Umbilical cord (tissue), 2 donors: Measurements from ENCODE around the gene NUDT16L1. TPM values are rescaled to one million over a fixed set of nuclear protein-coding genes. Genes with fewer than 3 reads are reported as not detected.
"Not testable (repeated sequence)": the region's sequence is repeated elsewhere in the genome, so short reads cannot be mapped to it uniquely, and the experiment has no call there.

Experiments used
- DNase-seq: peaks from one replicate; pipeline ENCODE4 v3.0.0-alpha.2; 2015; ENCODE audit warnings: low spot score
- total RNA-seq: library from RNA; depleted of rRNA; stranded (reverse); fragments of >200 nt; gene quantifications from one replicate; pipeline ENCODE4 v1.2.3, GENCODE V29; 2014; ENCODE audit warnings: low replicate concordance; ENCODE audit not compliant: insufficient read depth

Gene NUDT16L1
- 15.9 TPM for total RNA-seq

GRCh38 chr16:4693296-4693955, at the start of gene NUDT16L1:
Gene NUDT16L1 (plus strand): TSS chr16:4693562. CDS start chr16:4693727, 165 bp downstream.
- peak; percentile 98 for DNase-seq

- DNase-seq, result no peak
These were observed 46.4 kb upstream of the NUDT16L1 start for GRCh38 chr16:4646773-4647643.

- DNase-seq, result no peak
These were observed 45.8 kb upstream of the NUDT16L1 start for GRCh38 chr16:4647644-4647980.

- no peak for DNase-seq
These were observed 44.4 kb upstream of the NUDT16L1 start for GRCh38 chr16:4648917-4649316.

- DNase-seq, result no peak
These were observed 43.5 kb upstream of the NUDT16L1 start for GRCh38 chr16:4649744-4650442.

GRCh38 chr16:4650443-4651074, 42.8 kb upstream of the NUDT16L1 start:
- not testable (repeated sequence) for DNase-seq

- no peak for DNase-seq
These were observed 41.5 kb upstream of the NUDT16L1 start for GRCh38 chr16:4651827-4652226.

GRCh38 chr16:4652561-4652960, 40.8 kb upstream of the NUDT16L1 start:
- no peak for DNase-seq

GRCh38 chr16:4654011-4654963, 39.1 kb upstream of the NUDT16L1 start:
- no peak for DNase-seq

- no peak for DNase-seq
These were observed 38.3 kb upstream of the NUDT16L1 start for GRCh38 chr16:4654964-4655590.

GRCh38 chr16:4655801-4656200, 37.6 kb upstream of the NUDT16L1 start:
- DNase-seq, result no peak

- no peak for DNase-seq
These were observed 37.1 kb upstream of the NUDT16L1 start for GRCh38 chr16:4656221-4656620.

GRCh38 chr16:4656695-4657686, 36.4 kb upstream of the NUDT16L1 start:
- no peak for DNase-seq

GRCh38 chr16:4659363-4660353, 33.7 kb upstream of the NUDT16L1 start:
- DNase-seq, result no peak

- no peak for DNase-seq
These were observed 32.8 kb upstream of the NUDT16L1 start for GRCh38 chr16:4660454-4661007.

- no peak for DNase-seq
These were observed 31.7 kb upstream of the NUDT16L1 start for GRCh38 chr16:4661661-4662060.

- DNase-seq, result no peak
These were observed 29.9 kb upstream of the NUDT16L1 start for GRCh38 chr16:4663465-4663776.
